Epithelial cell of esophagus (primary cell): Measurements from ENCODE around the gene YAF2.

ENCODE experiments used
- DNase-seq: peaks from one replicate; pipeline ENCODE4 v3.0.0; 2010; ENCODE audit warnings: low read depth
- H3K4me3 ChIP-seq: 2 replicates; pipeline ENCODE4 v1.5.1; 2011; ENCODE audit warnings: mild to moderate bottlenecking, low read length, control low read depth
- CTCF ChIP-seq: IDR thresholded peaks from 2 replicates; pipeline ENCODE4 v1.5.1; 2011; ENCODE audit warnings: low read depth, mild to moderate bottlenecking, low read length, control low read depth, inconsistent platforms; ENCODE audit not compliant: insufficient read depth; ENCODE audit errors: missing control alignments

Gene YAF2

GRCh38 chr12:42141981-42142606 lies 96.0 kb downstream of the YAF2 start:
- no peak overlapping the region for H3K4me3 ChIP-seq
- TF ChIP-seq CTCF: no peak
- no peak for DNase-seq

- DNase-seq: peak; percentile 67
- no peak overlapping the region for H3K4me3 ChIP-seq
- no peak for TF ChIP-seq CTCF
Observed at GRCh38 chr12:42140901-42141300, 97.1 kb downstream of the YAF2 start.

- DNase-seq: peak; percentile 81
- H3K4me3 ChIP-seq: no peak overlapping the region
- no peak for TF ChIP-seq CTCF
Observed at GRCh38 chr12:42135259-42135814, 102.7 kb downstream of the YAF2 start.

- peak; percentile 73 for DNase-seq
- H3K4me3 ChIP-seq: peak overlapping the region; percentile 28
- TF ChIP-seq CTCF: no peak
Observed at GRCh38 chr12:42130672-42131402, 107.2 kb downstream of the YAF2 start.

- TF ChIP-seq CTCF: peak; percentile 86
- DNase-seq: peak; percentile 82
- H3K4me3 ChIP-seq: no peak overlapping the region
Observed at GRCh38 chr12:42129595-42130204, 108.3 kb downstream of the YAF2 start.

GRCh38 chr12:42128888-42129287 lies 109.2 kb downstream of the YAF2 start:
- no peak for TF ChIP-seq CTCF
- DNase-seq: no peak
- H3K4me3 ChIP-seq: no peak overlapping the region
